ENCODE data around the gene ARFGAP1.

DNA sequence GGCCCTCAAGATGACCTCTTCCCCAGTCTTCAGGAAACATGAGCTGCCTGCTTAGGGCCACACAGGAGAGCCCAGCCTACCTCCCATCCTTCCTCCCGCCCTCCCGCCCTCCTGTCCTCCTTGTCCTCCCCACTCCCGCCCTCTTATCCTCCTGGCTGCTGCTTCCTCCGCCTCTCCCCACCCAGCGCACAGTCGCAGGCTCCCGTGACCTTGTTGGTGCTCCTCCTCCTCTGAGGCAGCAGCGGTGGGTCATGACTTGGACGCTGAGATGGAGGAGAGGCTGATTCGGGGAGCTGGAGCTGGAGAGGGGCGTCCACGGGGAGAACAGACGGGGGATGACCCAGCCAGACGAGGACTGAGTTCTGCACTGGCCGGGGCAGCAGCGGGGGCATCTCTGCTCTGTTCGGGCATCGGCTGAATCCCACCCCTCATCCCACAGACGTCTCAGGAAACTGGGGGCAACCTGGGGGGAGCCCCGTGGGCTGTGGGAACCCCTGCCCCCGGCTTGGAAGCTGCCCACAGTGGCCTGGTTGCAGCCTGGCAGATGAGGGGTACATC is 56.2 kb downstream of the ARFGAP1 start:
- TF ChIP-seq, protein P1, sequence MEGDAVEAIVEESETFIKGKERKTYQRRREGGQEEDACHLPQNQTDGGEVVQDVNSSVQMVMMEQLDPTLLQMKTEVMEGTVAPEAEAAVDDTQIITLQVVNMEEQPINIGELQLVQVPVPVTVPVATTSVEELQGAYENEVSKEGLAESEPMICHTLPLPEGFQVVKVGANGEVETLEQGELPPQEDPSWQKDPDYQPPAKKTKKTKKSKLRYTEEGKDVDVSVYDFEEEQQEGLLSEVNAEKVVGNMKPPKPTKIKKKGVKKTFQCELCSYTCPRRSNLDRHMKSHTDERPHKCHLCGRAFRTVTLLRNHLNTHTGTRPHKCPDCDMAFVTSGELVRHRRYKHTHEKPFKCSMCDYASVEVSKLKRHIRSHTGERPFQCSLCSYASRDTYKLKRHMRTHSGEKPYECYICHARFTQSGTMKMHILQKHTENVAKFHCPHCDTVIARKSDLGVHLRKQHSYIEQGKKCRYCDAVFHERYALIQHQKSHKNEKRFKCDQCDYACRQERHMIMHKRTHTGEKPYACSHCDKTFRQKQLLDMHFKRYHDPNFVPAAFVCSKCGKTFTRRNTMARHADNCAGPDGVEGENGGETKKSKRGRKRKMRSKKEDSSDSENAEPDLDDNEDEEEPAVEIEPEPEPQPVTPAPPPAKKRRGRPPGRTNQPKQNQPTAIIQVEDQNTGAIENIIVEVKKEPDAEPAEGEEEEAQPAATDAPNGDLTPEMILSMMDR (IDR thresholded peaks at IDR 0.05): no peak
- no peak for TF ChIP-seq POLR2A (IDR thresholded peaks at IDR 0.05)

All from vagina (tissue), 2 donors.